Islet precursor cell (in vitro differentiated cells): ENCODE data around the gene INPP5K.
"Not testable (repeated sequence)": the region's sequence is repeated elsewhere in the genome, so short reads cannot be mapped to it uniquely, and the experiment has no call there.

Experiments used
- DNase-seq: peaks from one replicate; pipeline ENCODE4 v3.0.0-alpha.2; 2018

INPP5K gene

GRCh38 chr17:1516388-1517161 lies at the start of gene INPP5K:
TSS of gene INPP5K (minus strand) at chr17:1516612. CDS start at chr17:1516499, 113 bp downstream.
- peak; percentile 99 for DNase-seq

DNA sequence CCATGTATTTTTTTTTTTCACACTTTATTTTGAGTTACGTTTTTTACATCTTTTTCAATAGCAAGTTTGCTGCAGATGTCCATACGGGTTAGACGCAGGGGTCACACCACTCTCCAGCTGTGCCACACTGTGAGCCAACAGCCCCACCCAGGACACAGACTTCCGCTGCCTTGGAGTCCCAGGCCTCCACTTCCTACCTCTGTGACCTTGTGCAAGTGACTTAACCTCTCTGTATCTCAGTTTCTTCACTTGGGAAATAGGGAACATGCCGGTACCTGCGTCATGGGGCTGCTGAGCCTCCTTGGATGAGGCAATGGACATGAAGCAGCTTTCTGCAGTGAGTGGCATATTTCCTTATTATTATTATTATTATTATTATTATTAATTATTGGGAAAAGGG lies 49.5 kb upstream of the INPP5K start:
- DNase-seq: no peak

GRCh38 chr17:1563786-1564613 lies 47.6 kb upstream of the INPP5K start:
- peak; percentile 79 for DNase-seq

- not testable (repeated sequence) for DNase-seq
Measured at GRCh38 chr17:1563471-1563785, 47.0 kb upstream of the INPP5K start.

GRCh38 chr17:1562176-1562643 lies 45.8 kb upstream of the INPP5K start:
- peak; percentile 80 for DNase-seq

DNA sequence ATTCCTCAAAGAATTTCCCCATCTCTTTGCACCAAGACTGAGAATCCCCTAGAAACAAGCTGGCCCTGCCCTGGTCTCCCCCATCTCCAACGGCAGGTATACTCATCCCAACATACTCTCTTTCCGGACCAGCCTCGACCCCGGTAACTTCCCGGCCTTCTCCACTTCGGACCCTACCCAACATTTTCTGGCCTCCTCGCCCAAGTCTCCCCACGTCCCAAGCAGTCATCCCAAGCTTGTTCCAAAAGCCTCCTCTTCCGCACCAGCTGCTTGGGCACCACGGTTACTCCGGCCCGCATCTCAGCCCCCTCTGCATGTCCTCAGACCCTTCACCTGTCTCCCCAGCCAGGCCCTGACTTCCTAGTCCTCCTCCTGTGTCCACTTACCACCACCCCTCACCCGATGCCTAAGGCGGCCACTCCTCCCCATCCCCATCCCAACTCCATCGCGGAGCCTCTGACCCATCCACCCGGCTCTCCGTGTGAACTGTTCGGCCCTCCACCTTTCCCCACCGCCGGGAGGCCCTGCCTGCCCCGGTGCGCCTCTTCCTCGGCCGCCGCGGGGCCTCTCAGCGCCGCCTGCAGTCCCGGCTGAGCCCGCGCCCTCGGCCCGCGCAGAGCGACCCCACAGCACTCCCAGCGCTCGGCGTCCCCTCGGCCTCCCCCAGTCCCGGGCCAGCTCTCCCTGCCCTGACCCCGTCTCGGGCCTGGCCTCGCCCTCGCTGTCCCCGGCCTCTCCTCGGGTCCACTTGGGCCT lies 45.2 kb upstream of the INPP5K start:
- peak; percentile 78 for DNase-seq

GRCh38 chr17:1560858-1561355 lies 44.5 kb upstream of the INPP5K start:
- DNase-seq: no peak

DNA sequence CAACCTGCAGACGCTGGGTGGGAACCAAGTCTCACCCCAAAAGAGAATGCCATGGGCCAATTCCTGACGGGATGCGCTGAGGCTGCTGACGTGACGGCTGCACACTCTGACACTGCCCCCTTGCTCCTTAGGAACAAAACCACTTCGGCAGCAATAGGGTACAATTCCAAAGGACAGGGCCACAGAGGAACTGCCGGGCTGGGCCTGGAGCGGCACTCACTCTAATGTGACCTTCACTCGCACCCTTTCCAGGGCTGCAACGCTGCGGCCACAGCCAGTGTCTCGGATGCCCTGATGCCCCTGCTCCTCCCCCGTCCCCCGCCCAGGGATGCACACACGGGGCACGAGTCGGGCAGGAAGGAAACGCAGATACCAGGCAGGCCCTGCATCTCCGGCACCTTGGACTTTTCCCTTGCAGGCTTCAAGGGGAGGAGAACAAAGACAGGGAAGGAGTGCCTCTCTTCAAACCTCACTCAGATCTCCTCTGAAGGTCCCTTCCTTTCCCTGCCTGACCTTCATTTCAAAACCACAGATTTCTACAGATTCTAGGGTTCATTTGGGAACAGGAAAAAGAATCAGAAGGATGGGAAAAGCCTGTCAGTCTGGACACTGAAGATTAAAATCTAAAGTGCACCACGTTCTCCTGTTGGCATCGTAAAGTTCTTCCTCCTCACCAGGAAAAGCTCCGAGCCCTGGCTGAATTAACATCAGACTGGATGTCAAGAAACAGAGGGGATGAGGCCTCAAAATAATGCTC lies 43.9 kb upstream of the INPP5K start:
- no peak for DNase-seq

GRCh38 chr17:1559047-1560043 lies 42.9 kb upstream of the INPP5K start:
- peak; percentile 83 for DNase-seq

DNA sequence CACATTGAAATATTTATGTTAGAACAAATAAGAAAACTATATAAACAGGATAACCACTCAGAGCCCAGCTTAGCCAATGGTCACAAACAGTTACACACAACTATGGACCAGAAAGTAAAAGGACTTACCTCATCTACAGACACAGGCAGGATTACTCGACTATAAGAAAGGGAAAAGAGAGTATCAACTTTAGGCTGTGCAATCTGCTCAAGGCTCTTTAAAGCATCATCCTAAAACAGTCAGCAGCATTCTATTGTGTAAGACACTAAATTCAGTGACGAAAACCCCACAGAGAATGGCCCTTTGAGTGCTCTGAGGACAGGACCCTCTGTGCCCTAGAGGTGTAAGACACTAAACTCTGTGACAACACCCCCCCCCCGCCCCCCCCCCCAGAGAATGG lies 42.0 kb upstream of the INPP5K start:
- DNase-seq: no peak

DNA sequence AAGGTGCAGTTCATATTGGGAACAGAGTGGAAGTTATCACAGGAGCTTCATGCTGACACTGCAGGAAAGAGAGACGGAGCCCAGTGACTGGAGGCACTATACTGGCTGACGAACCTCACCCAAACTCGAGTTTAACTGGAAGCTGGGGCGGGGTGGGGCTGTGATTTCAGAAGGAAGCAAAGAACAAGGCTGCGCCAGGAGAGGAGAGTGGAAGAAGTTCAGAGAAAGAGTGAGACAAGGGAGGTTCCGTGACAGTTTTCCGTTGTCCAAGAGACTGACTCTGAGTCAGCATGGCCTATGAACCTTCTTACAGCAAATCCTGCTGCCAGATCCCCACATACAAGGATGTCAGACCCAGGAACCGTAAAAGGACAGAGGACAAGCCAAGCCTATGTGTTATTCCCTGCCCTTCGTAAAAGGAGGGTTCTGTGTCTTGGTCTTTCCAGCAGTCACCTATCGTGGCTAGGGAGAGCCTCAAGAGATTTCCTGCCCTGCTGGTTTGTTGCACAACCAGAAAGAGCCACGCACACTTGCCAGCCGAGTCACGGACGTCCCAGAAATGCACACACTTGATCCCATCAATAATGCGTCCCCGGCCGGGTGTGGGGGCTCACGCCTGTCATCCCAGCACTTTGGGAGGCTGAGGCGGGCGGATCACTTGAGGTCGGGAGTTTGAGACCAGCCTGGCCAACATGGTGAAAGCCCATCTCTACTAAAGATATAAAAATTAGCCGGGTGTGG lies 41.1 kb upstream of the INPP5K start:
- DNase-seq: no peak

- DNase-seq: no peak
Measured at GRCh38 chr17:1555651-1556471, 39.4 kb upstream of the INPP5K start.

- DNase-seq: no peak
Measured at GRCh38 chr17:1554751-1555540, 38.5 kb upstream of the INPP5K start.

GRCh38 chr17:1553354-1554266 lies 37.2 kb upstream of the INPP5K start:
- no peak for DNase-seq

GRCh38 chr17:1552932-1553331 lies 36.5 kb upstream of the INPP5K start:
- no peak for DNase-seq

DNA sequence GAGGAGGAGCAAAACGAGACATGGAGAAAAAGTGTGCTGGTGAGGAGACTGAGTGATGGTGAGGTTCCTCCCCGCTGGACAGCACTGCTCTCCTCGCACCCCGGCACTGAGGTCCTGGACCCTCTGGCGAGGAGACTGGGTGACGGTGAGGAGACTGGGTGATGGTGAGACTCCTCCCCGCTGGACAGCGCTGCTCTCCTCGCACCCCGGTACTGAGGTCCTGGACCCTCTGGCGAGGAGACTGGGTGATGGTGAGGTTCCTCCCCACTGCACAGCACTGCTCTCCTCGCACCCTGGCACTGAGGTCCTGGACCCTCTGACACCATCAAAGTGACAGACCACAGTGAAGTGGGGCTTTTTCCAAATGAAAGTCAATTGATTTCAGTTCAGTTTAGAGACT lies 35.3 kb upstream of the INPP5K start:
- no peak for DNase-seq

DNA sequence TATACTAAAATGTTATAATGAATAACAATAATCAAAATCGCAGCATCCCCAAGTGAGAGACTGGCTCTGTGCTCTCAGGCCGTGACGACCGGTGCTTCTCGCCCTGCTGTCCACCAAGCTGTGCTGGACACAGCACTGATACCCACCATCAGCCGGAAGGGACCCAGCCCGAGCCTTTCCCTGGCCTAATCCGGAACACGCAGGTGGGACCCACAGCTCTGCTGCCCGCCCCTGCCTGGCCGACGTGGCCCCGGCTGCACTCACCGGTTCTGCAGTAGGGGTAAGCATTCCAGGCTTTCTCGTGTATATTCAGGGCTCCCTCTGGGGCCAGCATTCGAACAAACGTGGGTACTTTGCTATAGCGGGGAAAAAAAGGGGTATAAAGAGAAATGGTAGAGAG lies 31.6 kb upstream of the INPP5K start:
- no peak for DNase-seq
